DND-41 (cell line): ENCODE results near the gene TCF7L2.

Source experiments
- CTCF ChIP-seq: IDR thresholded peaks from 2 replicates; pipeline ENCODE4 v1.5.1; 2012; ENCODE audit warnings: borderline replicate concordance, low read length, moderate library complexity, mild to moderate bottlenecking; ENCODE audit not compliant: poor library complexity, severe bottlenecking; ENCODE audit errors: extremely low read depth
- EZH2 ChIP-seq: IDR thresholded peaks from 3 replicates; pipeline ENCODE4 v1.6.1; 2012; ENCODE audit warnings: borderline replicate concordance, low read depth, mild to moderate bottlenecking, moderate library complexity, low read length, inconsistent platforms; ENCODE audit not compliant: severe bottlenecking

- TF ChIP-seq CTCF (no peak), EZH2 (no peak)
Measured at GRCh38 chr10:113086282-113086681, 136.2 kb downstream of the TCF7L2 start.
